GM12864 (cell line): Measurements from ENCODE around the gene PLEKHH2.
"Not testable (repeated sequence)": the region's sequence is repeated elsewhere in the genome, so short reads cannot be mapped to it uniquely, and the experiment has no call there.

Source experiments
- DNase-seq: peaks from one replicate; pipeline ENCODE4 v3.0.0-alpha.2; 2011; ENCODE audit warnings: low read depth
- H3K4me3 ChIP-seq: 2 replicates; pipeline ENCODE4 v1.5.1; 2011; ENCODE audit warnings: mild to moderate bottlenecking, low read depth, low read length, control low read depth
- CTCF ChIP-seq: IDR thresholded peaks from 2 replicates; pipeline ENCODE4 v1.5.1; 2011; ENCODE audit warnings: low read depth, mild to moderate bottlenecking, moderate library complexity, low read length, control low read depth, inconsistent platforms; ENCODE audit errors: missing control alignments

Gene PLEKHH2

DNA sequence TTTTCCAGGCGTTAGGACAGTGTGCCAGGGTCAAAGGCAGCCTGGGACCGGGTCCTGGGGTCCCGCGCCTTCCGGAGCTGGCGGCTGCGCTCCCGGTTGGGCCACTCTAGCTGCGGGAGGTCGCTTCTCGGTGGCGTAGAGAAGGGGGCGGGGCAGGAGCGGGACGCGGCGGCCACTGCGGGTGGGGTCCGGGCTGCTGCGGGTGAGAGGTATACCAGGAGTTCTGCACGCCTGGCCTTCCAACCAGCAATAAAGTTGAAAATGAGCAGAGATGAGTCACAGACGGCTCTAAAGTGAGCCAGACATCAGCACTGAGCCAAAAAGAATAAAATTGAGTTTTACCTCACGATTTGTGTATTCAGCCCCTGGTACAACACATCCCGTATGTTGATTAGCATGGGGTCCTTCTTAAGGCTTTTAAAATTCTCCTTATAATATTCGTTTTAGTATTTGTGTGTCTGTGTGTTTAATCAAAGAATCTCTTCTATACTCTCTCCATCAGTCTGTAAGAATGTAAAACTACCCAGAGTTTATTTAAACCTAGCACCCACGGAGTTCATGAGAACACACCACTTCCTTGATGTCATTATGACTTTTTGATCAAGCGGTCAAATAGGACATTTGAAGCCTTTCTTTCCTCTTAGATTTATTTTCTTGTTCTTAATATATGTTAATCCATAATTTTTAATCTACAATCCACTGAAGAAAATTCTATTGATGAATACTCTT, 39.4 kb downstream of the PLEKHH2 start, which contains the start of gene C1GALT1C1L:
Gene C1GALT1C1L (minus strand): TSS at position 108 of the 729 bp plus-strand sequence. CDS start 107 bp downstream, at position 1.
- DNase-seq, result no peak
- no peak within 1 kb of the TSS for H3K4me3 ChIP-seq
- TF ChIP-seq CTCF, result no peak

DNA sequence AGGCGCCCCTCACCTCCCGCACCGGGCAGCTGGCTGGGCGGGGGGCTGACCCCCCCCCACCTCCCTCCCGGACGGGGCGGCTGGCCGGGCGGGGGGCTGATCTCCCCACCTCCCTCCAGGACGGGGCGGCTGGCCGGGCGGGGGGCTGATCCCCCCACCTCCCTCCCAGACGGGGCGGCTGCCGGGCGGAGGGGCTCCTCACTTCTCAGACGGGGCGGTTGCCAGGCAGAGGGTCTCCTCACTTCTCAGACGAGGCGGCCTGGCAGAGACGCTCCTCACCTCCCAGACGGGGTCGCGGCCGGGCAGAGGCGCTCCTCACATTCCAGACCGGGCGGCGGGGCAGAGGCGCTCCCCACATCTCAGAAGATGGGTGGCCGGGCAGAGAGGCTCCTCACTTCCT, 40.7 kb downstream of the PLEKHH2 start:
- DNase-seq, H3K4me3 ChIP-seq: not testable (repeated sequence)

DNA sequence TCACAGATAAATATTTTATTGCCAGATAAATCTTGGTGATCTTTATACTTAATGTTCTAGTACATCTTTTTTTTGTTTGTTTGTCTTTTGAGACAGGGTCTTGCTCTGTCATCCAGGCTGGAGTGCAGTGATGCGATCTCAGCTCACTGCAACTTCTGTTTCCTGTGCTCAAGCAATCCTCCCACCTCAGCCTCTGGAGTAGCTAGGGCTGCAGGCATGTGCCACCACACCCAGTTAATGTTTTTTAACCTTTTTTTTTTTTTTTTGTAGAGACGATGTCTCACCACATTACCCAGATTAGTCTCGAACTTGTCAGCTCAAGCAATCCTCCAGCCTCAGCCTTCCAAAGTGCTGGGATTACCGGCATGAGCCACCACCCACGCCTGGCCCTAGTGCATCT, 48.3 kb downstream of the PLEKHH2 start:
- TF ChIP-seq CTCF, result no peak
- no peak overlapping the region for H3K4me3 ChIP-seq
- no peak for DNase-seq

GRCh38 chr2:43689999-43690398, 52.9 kb downstream of the PLEKHH2 start:
- no peak for DNase-seq
- no peak overlapping the region for H3K4me3 ChIP-seq
- no peak for TF ChIP-seq CTCF

DNA sequence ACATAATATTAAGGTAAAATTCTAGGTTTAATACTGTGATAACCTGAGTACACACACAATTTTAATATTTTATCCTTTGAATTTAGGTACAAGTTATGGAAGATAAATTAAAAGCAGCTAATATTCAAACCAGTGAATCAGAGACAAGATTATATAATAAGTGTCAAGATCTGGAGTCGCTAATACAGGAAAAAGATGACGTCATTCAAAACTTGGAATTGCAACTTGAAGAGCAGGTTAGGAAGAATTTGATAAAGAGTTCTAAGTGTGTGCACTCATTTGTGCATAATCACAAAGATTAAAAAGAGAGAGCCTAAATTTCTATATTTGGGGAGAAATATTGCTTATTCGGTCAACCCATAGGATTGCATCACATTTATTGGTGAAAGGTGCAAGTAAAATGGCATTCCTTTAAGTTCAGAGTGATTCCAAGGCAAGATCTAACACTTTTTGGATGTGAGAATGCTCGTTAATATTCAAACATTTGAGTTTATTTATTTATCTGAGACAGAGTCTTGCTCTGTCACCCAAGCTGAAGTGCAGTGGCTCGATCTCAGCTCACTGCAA, 55.5 kb downstream of the PLEKHH2 start:
- no peak for TF ChIP-seq CTCF
- H3K4me3 ChIP-seq, result no peak overlapping the region
- no peak for DNase-seq

DNA sequence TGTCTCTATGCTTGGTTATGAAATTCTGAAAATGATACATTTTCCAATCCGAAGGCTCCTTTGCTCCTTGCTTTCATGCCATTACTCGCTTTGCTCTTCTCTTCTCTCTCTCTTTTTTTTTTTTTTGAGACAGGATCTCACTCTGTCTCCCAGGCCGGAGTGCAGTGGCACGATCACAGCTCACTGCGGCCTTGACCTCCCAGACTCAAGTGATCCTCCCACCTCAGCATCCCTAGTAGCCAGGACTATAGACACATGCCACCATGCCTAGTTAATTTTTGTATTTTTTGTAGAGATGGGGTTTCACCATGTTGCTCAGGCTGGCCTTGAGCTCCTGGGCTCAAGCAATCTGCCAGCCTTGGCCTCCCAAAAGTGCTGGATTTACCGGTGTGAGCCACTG, 61.1 kb downstream of the PLEKHH2 start:
- H3K4me3 ChIP-seq, DNase-seq: not testable (repeated sequence)

- H3K4me3 ChIP-seq, result no peak overlapping the region
- no peak for TF ChIP-seq CTCF
- DNase-seq, result no peak
Measured at GRCh38 chr2:43699761-43700160, 62.7 kb downstream of the PLEKHH2 start.

DNA sequence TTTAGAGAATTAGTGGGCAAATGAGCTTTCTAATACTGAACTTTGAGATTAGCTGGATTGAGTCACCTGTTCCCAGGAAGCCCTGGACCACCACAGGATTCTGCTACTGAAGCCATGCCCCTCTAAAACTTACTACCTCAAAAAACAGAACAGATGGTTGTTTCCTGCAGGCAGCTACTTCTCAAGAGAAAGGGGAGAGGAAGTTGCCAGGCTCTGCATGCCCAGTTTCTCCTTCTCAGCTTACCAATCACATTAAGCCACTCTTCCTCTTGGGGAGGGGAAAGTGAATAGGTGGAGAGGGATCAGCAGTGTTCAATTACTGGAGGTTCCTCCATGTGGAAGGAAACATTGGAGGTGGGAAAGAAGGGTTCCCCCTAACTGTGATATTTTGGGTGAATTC, 64.1 kb downstream of the PLEKHH2 start:
- TF ChIP-seq CTCF, result no peak
- no peak overlapping the region for H3K4me3 ChIP-seq
- no peak for DNase-seq
